Epidermal melanocyte (primary cell): Measurements from ENCODE around the gene STX1A.
A peak's percentile ranks its signal among the peaks of the same experiment; 100 is the strongest.

Source experiments
- DNase-seq: peaks from one replicate; pipeline ENCODE4 v3.0.0; 2011; ENCODE audit warnings: low spot score; ENCODE audit not compliant: insufficient read length

The STX1A gene

GRCh38 chr7:73718905-73719805 is at the start of gene STX1A:
Gene STX1A (minus strand): TSS chr7:73719669. CDS start chr7:73719631, 38 bp downstream.
- DNase-seq: peak; percentile 82

- no peak for DNase-seq
Measured at GRCh38 chr7:73768641-73769480, 49.4 kb upstream of the STX1A start.

- no peak for DNase-seq
Measured at GRCh38 chr7:73766556-73767229, 47.2 kb upstream of the STX1A start.

GRCh38 chr7:73762659-73762999 is 43.2 kb upstream of the STX1A start:
- DNase-seq: no peak

- no peak for DNase-seq
Measured at GRCh38 chr7:73761854-73762658, 42.6 kb upstream of the STX1A start.

- no peak for DNase-seq
Measured at GRCh38 chr7:73758581-73759138, 39.2 kb upstream of the STX1A start.

- no peak for DNase-seq
Measured at GRCh38 chr7:73749931-73750776, 30.7 kb upstream of the STX1A start.

GRCh38 chr7:73746378-73746777 is 26.9 kb upstream of the STX1A start:
- no peak for DNase-seq

GRCh38 chr7:73742753-73743641 is 23.5 kb upstream of the STX1A start:
- no peak for DNase-seq

GRCh38 chr7:73742338-73742752 is 22.9 kb upstream of the STX1A start:
- no peak for DNase-seq

GRCh38 chr7:73741600-73741999 is 22.1 kb upstream of the STX1A start:
- no peak for DNase-seq

- no peak for DNase-seq
Measured at GRCh38 chr7:73740771-73741170, 21.3 kb upstream of the STX1A start.

GRCh38 chr7:73740212-73740611 is 20.7 kb upstream of the STX1A start:
- DNase-seq: no peak

- DNase-seq: no peak
Measured at GRCh38 chr7:73739387-73739767, 19.9 kb upstream of the STX1A start.

- DNase-seq: peak; percentile 93
Measured at GRCh38 chr7:73738612-73739386, 19.3 kb upstream of the STX1A start, which contains the start of gene ABHD11. Gene ABHD11 (minus strand): TSS chr7:73738802. CDS start chr7:73738770, 32 bp downstream.

- peak; percentile 54 for DNase-seq
Measured at GRCh38 chr7:73738220-73738611, 18.7 kb upstream of the STX1A start.

GRCh38 chr7:73737491-73738219 is 18.2 kb upstream of the STX1A start:
- no peak for DNase-seq
